GM12878 (cell line): ENCODE results near the gene FXYD7. TPM values are rescaled to one million over a fixed set of nuclear protein-coding genes. Genes with fewer than 3 reads are reported as not detected.
"Not testable (repeated sequence)": the region's sequence is repeated elsewhere in the genome, so short reads cannot be mapped to it uniquely, and the experiment has no call there.

Experiments
- ATAC-seq: fragments of 200-7000 bp; cut with Tn5 transposase; 3 replicates; pipeline ENCODE4 v1.9.1; 2020; ENCODE audit warnings: mild to moderate bottlenecking, moderate library complexity
- BruUV-seq: library from RNA; stranded (reverse); fragments of 400-500 nt; replicated peaks from 2 replicates; lab custom pipeline; 2021; lab: Mats Ljungman, UMichigan
- CTCF ChIA-PET: fragments of 300-600 bp; sonication (Branson Sonifier 250); formaldehyde crosslinking; extraction: SDS; loops from one replicate; lab custom pipeline; 2021; ENCODE audit warnings: inconsistent platforms; lab: Yijun Ruan, JAX
- POLR2A ChIA-PET: fragments of 350-600 bp; formaldehyde crosslinking; extraction: SDS; loops from one replicate; lab custom pipeline; 2021; ENCODE audit warnings: inconsistent platforms; lab: Charles Lee
- RAD21 ChIA-PET: fragments of 300-600 bp; sonication (Branson Sonifier 250); formaldehyde crosslinking; loops from one replicate; lab custom pipeline; 2023; ENCODE audit warnings: antibody characterized with exemption; ENCODE audit not compliant: unreplicated experiment; lab: Charles Lee
- SMC1A ChIA-PET: fragments of 300-600 bp; sonication (Branson Sonifier 250); formaldehyde crosslinking; loops from one replicate; lab custom pipeline; 2023; ENCODE audit not compliant: unreplicated experiment, uncharacterized antibody; lab: Charles Lee
- DNase-seq: peaks from one replicate; pipeline ENCODE4 v3.0.0-alpha.2; 2011; ENCODE audit warnings: low read depth, low spot score
- FAIRE-seq: peaks from 3 replicates; lab custom pipeline; 2011; peaks lifted over from hg19 to GRCh38; lab: Jason Lieb, UNC
- H2AFZ ChIP-seq: 2 replicates; pipeline ENCODE4 v1.6.0; 2011; ENCODE audit warnings: low read depth, low read length, control low read depth; ENCODE audit not compliant: control insufficient read depth
- H3K27ac ChIP-seq: 2 replicates; pipeline ENCODE4 v1.5.1; 2011; ENCODE audit warnings: control low read depth; ENCODE audit not compliant: control insufficient read depth, insufficient read depth
- H3K27me3 ChIP-seq, 2 experiments: replicated peaks in 1 of 2; 2 replicates each; pipeline versions ENCODE4 v1.6.0 to v1.6.1; 2011; ENCODE audit warnings: low read length in 1 of 2; ENCODE audit not compliant: control insufficient read depth in 2 of 2, insufficient read depth in 2 of 2
- H3K36me3 ChIP-seq, 2 experiments: 2 replicates each; pipeline ENCODE4 v1.5.1; 2011; ENCODE audit warnings: low read length in 1 of 2; ENCODE audit not compliant: control insufficient read depth in 2 of 2, insufficient read depth in 2 of 2
- H3K4me1 ChIP-seq: 2 replicates; pipeline ENCODE4 v1.6.1; 2011; ENCODE audit warnings: mild to moderate bottlenecking, low read length, moderate library complexity, mixed read lengths; ENCODE audit not compliant: control insufficient read depth, insufficient read depth
- H3K4me2 ChIP-seq: 2 replicates; pipeline ENCODE4 v1.6.0; 2011; ENCODE audit warnings: control low read depth; ENCODE audit not compliant: control insufficient read depth, insufficient read depth
- H3K4me3 ChIP-seq: fragments of 200-600 bp; sonication (generic); 2 replicates; pipeline ENCODE4 v1.5.1; 2016
- H3K79me2 ChIP-seq: 2 replicates; pipeline ENCODE4 v1.6.0; 2011; ENCODE audit warnings: low read length; ENCODE audit not compliant: control insufficient read depth, insufficient read depth
- H3K9ac ChIP-seq: 2 replicates; pipeline ENCODE4 v1.8.0; 2011; ENCODE audit warnings: low read length, control low read depth, mixed read lengths; ENCODE audit not compliant: control insufficient read depth, insufficient read depth
- H3K9me3 ChIP-seq: replicated peaks from 3 replicates; pipeline ENCODE4 v1.5.1; 2011; ENCODE audit warnings: mild to moderate bottlenecking, low read length; ENCODE audit not compliant: control insufficient read depth, insufficient read depth
- H4K20me1 ChIP-seq: 2 replicates; pipeline ENCODE4 v1.6.0; 2011; ENCODE audit not compliant: control insufficient read depth, insufficient read depth
- FOXK2 ChIP-seq: fragments of 450-650 bp; IDR thresholded peaks from 2 replicates; pipeline ENCODE4 v1.6.1; 2017; ENCODE audit warnings: mild to moderate bottlenecking, moderate library complexity
- IKZF1 ChIP-seq: fragments of 450-650 bp; conservative IDR thresholded peaks from 2 replicates; pipeline ENCODE4 v1.6.1; 2017; ENCODE audit warnings: antibody characterized with exemption, mild to moderate bottlenecking
- MAX ChIP-seq: IDR thresholded peaks from 2 replicates; pipeline ENCODE4 v1.6.1; 2012; ENCODE audit warnings: low read depth, low read length, improper control_type of control experiment
- POU2F2 ChIP-seq: IDR thresholded peaks from 3 replicates; pipeline ENCODE4 v1.6.1; 2011; ENCODE audit warnings: low read depth, mild to moderate bottlenecking, low read length, borderline replicate concordance
- WGBS: methylation state at CpG from one replicate; pipeline ENCODE4 v1.1.6; 2016; ENCODE audit warnings: low lambda C conversion rate; ENCODE audit not compliant: insufficient replicate concordance, insufficient coverage; ENCODE audit errors: missing lambda C conversion rate; 5-methylcytosine and 5-hydroxymethylcytosine counted together
- in situ Hi-C: fragments of 300-500 bp; cut with MboI; formaldehyde crosslinking; loops from 9 replicates; pipeline ENCODE4 v1.14.3; 2018; ENCODE audit warnings: mixed read lengths
- intact Hi-C: fragments of 100-400 bp; cut with micrococcal nuclease; formaldehyde crosslinking; loops from one replicate; pipeline ENCODE4 v1.14.2; 2022; ENCODE audit not compliant: unreplicated experiment
- polyA plus RNA-seq, 11 experiments: library from polyadenylated mRNA; depleted of rRNA in 4 of 11; unstranded in 6 of 11; stranded (reverse) in 5 of 11; fragments of >200 nt; fragmentation: Nextera tagmentation in 4 of 11; fragmentation: Illumina TruSeq in 1 of 11; extraction: Ambion mirVana in 4 of 11; extraction: Trizol in 1 of 11; gene quantifications; 1 replicate in 1 of 11; 2 replicates in 10 of 11; pipeline versions ENCODE4 v1.2.1 to v1.2.3, GENCODE V29; 2011 to 2016; ENCODE audit warnings: inconsistent platforms in 2 of 11, missing spikeins in 2 of 11, low read depth in 1 of 11
- total RNA-seq, 4 experiments: library from RNA; depleted of rRNA in 3 of 4; stranded (reverse); fragments of >200 nt in 3 of 4; fragmentation: Illumina TruSeq in 1 of 4; extraction: Trizol in 1 of 4; gene quantifications; 2 replicates each; pipeline versions ENCODE4 v1.2.1 to v1.2.3, GENCODE V29; 2013 to 2021
- TF ChIP-seq, protein P1 (sequence below): IDR thresholded peaks from 2 replicates; pipeline ENCODE4 v1.6.1; 2012; ENCODE audit warnings: mild to moderate bottlenecking, low read depth, low read length

Gene FXYD7
- total and polyA plus RNA-seq, 10 of the 15 experiments (the other 5 are each of a cell fraction or from before 2014, with no cell fraction given), result 0.07 to 0.28 (median 0.12) TPM; not detected in 7

GRCh38 chr19:35100588-35101533 is 42.2 kb upstream of the FXYD7 start (continued):
- TF ChIP-seq MAX (no peak), POU2F2 (no peak), FOXK2 (no peak), IKZF1 (no peak)
- TF ChIP-seq, protein P1, sequence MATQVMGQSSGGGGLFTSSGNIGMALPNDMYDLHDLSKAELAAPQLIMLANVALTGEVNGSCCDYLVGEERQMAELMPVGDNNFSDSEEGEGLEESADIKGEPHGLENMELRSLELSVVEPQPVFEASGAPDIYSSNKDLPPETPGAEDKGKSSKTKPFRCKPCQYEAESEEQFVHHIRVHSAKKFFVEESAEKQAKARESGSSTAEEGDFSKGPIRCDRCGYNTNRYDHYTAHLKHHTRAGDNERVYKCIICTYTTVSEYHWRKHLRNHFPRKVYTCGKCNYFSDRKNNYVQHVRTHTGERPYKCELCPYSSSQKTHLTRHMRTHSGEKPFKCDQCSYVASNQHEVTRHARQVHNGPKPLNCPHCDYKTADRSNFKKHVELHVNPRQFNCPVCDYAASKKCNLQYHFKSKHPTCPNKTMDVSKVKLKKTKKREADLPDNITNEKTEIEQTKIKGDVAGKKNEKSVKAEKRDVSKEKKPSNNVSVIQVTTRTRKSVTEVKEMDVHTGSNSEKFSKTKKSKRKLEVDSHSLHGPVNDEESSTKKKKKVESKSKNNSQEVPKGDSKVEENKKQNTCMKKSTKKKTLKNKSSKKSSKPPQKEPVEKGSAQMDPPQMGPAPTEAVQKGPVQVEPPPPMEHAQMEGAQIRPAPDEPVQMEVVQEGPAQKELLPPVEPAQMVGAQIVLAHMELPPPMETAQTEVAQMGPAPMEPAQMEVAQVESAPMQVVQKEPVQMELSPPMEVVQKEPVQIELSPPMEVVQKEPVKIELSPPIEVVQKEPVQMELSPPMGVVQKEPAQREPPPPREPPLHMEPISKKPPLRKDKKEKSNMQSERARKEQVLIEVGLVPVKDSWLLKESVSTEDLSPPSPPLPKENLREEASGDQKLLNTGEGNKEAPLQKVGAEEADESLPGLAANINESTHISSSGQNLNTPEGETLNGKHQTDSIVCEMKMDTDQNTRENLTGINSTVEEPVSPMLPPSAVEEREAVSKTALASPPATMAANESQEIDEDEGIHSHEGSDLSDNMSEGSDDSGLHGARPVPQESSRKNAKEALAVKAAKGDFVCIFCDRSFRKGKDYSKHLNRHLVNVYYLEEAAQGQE, result no peak

DNA sequence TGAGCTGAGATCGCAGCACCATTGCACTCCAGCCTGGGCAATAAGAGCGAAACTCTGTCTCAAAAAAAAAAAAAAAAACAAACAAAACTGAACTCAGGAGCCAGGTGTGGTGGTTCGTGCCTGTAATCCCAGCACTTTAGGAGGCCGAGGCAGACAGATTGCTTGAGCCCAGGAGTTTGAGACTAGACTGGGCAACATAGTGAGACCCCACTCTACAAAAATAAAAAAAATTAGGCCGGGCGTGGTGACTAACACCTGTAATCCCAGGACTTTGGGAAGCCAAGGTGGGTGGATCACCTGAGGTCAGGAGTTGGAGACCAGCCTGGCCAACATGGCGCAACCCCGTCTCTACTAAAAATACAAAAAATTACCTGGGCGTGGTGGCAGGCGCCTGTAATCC is 41.1 kb upstream of the FXYD7 start:
- H3K9ac ChIP-seq, intact Hi-C loops, H3K9me3 ChIP-seq, H3K4me1 ChIP-seq, H3K27ac ChIP-seq, in situ Hi-C loops, H2AFZ ChIP-seq, RAD21 ChIA-PET, SMC1A ChIA-PET, H3K79me2 ChIP-seq, H3K27me3 ChIP-seq, H3K36me3 ChIP-seq, POLR2A ChIA-PET, H3K4me2 ChIP-seq, H4K20me1 ChIP-seq, DNase-seq, FAIRE-seq, H3K4me3 ChIP-seq, BruUV-seq, ATAC-seq, CTCF ChIA-PET: not testable (repeated sequence)
- WGBS, result 56% methylated on average over 10 of the region's 10 CpGs

GRCh38 chr19:35103614-35104013 is 39.4 kb upstream of the FXYD7 start:
- CTCF ChIA-PET, result interaction anchor here (0.9 kb wide), 1 partner anchor 32 kb away, joined by 3 read pairs; no protein-coding TSS in a partner anchor
- H3K4me2 ChIP-seq, SMC1A ChIA-PET, H3K27me3 ChIP-seq, intact Hi-C loops, ATAC-seq, in situ Hi-C loops, H3K4me3 ChIP-seq, H4K20me1 ChIP-seq, H3K27ac ChIP-seq, H3K79me2 ChIP-seq, H3K36me3 ChIP-seq, H3K9me3 ChIP-seq, RAD21 ChIA-PET, POLR2A ChIA-PET, H3K9ac ChIP-seq, DNase-seq, FAIRE-seq, H3K4me1 ChIP-seq, BruUV-seq, H2AFZ ChIP-seq: not testable (repeated sequence)
- 9% methylated on average over 10 of the region's 10 CpGs for WGBS
